HG02571 (cell line): ENCODE data around the gene MAP4K4.

Source experiments
- ATAC-seq: cut with Tn5 transposase; IDR thresholded peaks from one replicate; pipeline ENCODE4 v1.9.1; 2021; ENCODE audit warnings: mild to moderate bottlenecking, moderate library complexity; ENCODE audit not compliant: unreplicated experiment

Gene MAP4K4

GRCh38 chr2:101720732-101721131 is 23.2 kb downstream of the MAP4K4 start:
- no peak for ATAC-seq

- no peak for ATAC-seq
Observed at GRCh38 chr2:101722864-101723263, 25.4 kb downstream of the MAP4K4 start.

- no peak for ATAC-seq
Observed at GRCh38 chr2:101723371-101724124, 26.0 kb downstream of the MAP4K4 start.

GRCh38 chr2:101724125-101724474 is 26.6 kb downstream of the MAP4K4 start:
- ATAC-seq, result no peak

- no peak for ATAC-seq
Observed at GRCh38 chr2:101725038-101725437, 27.5 kb downstream of the MAP4K4 start.

GRCh38 chr2:101725515-101726192 is 28.1 kb downstream of the MAP4K4 start:
- no peak for ATAC-seq

- no peak for ATAC-seq
Observed at GRCh38 chr2:101728865-101729264, 31.4 kb downstream of the MAP4K4 start.

GRCh38 chr2:101729521-101730190 is 32.1 kb downstream of the MAP4K4 start:
- ATAC-seq, result no peak

GRCh38 chr2:101731221-101732054 is 33.9 kb downstream of the MAP4K4 start:
- ATAC-seq, result no peak

GRCh38 chr2:101732199-101732598 is 34.7 kb downstream of the MAP4K4 start:
- ATAC-seq, result no peak

- ATAC-seq, result no peak
Observed at GRCh38 chr2:101732773-101733256, 35.3 kb downstream of the MAP4K4 start.

GRCh38 chr2:101733257-101733993 is 35.9 kb downstream of the MAP4K4 start:
- ATAC-seq, result no peak

- no peak for ATAC-seq
Observed at GRCh38 chr2:101734505-101735165, 37.1 kb downstream of the MAP4K4 start.

- ATAC-seq, result no peak
Observed at GRCh38 chr2:101735166-101735533, 37.6 kb downstream of the MAP4K4 start.

GRCh38 chr2:101736233-101736632 is 38.7 kb downstream of the MAP4K4 start:
- no peak for ATAC-seq

- ATAC-seq, result no peak
Observed at GRCh38 chr2:101736861-101737291, 39.4 kb downstream of the MAP4K4 start.

GRCh38 chr2:101737478-101738255 is 40.2 kb downstream of the MAP4K4 start:
- no peak for ATAC-seq

- ATAC-seq, result no peak
Observed at GRCh38 chr2:101738649-101739048, 41.1 kb downstream of the MAP4K4 start.

- ATAC-seq, result no peak
Observed at GRCh38 chr2:101740555-101740964, 43.1 kb downstream of the MAP4K4 start.
